GM18499 (cell line): ENCODE data around the gene NFIC.

Experiments
- ATAC-seq: cut with Tn5 transposase; IDR thresholded peaks from one replicate; pipeline ENCODE4 v1.9.1; 2021; ENCODE audit warnings: moderate number of reproducible peaks; ENCODE audit not compliant: insufficient read depth, unreplicated experiment

Gene NFIC

GRCh38 chr19:3462991-3463713 is 96.8 kb downstream of the NFIC start:
- no peak for ATAC-seq

GRCh38 chr19:3463714-3464586 is 97.6 kb downstream of the NFIC start:
- no peak for ATAC-seq

DNA sequence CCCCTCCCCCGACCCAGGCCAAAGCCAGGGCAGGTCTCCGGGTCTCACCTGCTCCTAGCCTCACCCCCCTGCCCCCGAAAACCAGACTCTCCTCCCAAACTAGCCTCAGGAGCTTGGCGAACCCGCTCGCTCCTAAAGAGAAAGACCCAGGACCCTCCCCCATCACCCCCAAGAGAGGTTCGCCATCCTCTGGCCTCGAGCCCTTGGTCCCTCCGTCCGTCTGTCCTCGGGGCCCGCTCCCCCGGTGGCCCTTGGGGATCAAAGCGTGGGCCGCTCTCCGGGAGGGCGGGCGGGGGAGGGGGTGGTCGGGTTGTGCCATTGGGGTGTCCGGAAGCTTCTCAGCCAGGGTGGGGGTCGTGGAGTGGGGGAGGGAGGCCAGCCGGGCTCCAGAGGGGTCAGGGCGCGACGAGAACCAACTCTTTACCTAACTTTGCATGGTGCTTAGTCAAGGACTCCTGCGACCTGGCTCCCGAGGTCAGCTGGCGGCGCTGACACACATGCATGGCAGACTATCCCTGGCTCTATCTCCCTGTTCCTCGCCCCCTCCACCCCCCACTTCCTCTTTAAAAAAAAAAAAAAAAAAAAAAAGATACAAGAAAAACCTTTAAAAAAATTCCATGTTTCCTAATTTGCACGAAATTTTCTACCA is 98.3 kb downstream of the NFIC start:
- no peak for ATAC-seq

GRCh38 chr19:3465552-3465951 is 99.2 kb downstream of the NFIC start:
- no peak for ATAC-seq

DNA sequence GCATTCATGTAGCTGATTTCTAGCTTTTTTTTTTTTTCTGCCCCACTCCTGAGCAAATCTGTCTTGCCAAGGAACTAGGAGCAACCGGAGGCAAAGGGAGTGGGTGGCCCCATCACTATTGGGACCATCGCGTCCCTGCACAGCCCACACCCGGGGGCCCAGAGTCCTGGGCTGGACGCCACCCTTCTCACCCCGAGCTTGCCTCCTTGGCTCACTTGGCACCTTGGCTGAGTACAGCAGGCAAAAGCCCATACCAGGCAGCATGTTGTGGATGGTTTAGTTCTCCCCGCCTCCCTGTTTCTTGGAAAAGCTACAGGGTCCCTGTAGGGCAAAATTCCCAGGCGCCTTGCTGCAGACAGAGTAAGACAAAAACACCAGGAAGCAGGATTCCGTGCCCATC is 100.3 kb downstream of the NFIC start:
- ATAC-seq, result no peak

- no peak for ATAC-seq
Observed at GRCh38 chr19:3467437-3468198, 101.2 kb downstream of the NFIC start.

- ATAC-seq, result no peak
Observed at GRCh38 chr19:3468211-3468610, 101.8 kb downstream of the NFIC start.

DNA sequence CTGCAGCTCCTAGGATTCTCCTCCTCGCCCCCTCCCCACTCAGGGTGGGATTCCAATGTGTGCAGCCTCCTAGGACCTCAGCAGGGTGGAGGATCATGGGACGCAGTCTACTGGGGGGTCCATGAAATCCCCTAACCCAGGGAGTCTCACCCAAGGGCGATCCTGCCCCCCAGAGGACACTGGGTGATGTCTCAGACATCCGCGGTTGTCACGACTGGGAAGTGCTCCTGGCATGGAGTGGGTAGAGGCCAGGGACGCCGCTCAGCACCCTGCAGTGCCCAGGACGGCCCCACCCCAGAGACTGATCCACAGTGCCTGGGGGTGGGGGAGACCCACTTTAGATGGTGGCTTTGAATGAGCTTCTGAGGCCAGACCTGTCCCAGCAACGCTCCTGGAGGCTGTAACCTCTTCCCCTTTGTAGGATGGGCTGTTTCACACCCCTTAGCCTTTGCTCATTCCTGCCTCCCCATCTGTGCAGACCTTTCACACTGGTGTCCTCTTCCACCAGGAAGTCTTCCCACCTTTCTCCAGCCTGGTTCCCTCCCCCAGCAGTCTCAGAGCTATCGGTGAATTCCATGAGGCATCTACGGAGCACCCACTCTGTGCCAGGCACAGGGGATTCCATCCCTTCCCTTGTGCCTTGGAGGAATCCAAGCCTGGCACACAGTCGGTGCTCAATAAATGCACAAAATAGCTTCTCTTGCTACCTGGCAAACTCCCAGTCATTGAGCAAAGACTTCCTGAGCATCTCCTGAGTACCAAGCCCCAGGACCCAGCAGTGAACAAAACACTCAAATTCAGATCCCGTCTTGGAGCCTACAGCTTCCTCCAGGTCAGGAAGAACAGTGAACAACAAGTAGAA is 103.5 kb downstream of the NFIC start:
- ATAC-seq, result no peak

- no peak for ATAC-seq
Observed at GRCh38 chr19:3470500-3471128, 104.2 kb downstream of the NFIC start.

GRCh38 chr19:3471954-3472655 is 105.7 kb downstream of the NFIC start:
- no peak for ATAC-seq

DNA sequence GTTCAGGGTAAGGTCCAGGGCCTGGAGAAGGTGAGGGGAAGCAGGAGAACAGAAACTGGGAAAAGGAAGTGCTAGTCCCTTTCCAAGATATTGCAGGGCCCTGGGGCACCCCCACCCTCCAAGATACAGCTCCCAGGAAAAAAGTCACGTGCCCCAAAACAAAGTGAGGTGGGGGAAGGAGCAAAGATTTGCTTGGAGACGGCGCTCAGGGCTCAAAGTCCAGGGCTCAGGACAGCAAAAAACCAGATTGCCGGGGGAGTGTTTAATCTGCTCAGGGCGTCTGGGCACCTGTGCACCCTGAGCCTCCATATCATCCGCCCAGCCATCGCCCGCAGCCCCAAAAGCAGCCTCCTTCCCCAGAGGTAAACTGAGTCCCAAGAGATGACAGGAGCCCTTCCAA is 107.6 kb downstream of the NFIC start:
- ATAC-seq, result no peak

- no peak for ATAC-seq
Observed at GRCh38 chr19:3474614-3475013, 108.2 kb downstream of the NFIC start.

DNA sequence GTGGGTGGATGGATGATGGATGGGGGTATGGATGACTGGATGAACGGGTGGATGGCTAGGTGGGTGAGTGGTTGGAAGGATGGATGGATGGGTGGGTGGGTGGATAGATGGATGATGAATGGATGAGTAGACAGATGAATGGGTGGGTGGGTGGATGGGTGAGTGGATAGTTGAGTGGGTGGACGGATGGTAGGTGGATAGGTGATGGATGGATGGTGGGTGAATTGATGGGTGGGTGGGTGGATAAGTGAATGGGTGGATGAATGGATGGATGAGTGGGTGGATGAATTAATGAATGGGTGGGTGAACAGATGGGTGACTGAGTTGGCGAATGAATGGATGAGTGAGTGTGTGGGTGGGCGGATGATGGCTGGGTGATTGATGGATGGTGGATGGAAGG is 109.1 kb downstream of the NFIC start:
- ATAC-seq, result no peak

GRCh38 chr19:3476830-3477229 is 110.4 kb downstream of the NFIC start:
- ATAC-seq, result no peak

DNA sequence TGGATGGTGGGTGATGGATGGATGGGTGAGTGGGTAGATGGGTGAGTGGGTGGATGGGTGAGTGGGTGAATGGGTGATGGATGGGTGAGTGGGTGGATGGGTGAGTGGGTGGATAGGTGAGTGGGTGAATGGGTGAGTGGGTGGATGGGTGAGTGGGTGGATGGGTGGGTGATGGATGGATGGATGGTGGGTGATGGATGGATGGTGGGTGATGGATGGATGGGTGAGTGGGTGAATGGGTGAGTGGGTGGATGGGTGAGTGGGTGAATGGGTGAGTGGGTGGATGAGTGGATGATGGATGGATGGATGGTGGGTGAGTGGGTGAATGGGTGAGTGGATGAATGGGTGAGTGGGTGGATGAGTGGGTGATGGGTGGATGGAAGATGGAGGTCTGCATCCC is 111.1 kb downstream of the NFIC start:
- ATAC-seq, result no peak

- ATAC-seq, result no peak
Observed at GRCh38 chr19:3477951-3478350, 111.6 kb downstream of the NFIC start.

DNA sequence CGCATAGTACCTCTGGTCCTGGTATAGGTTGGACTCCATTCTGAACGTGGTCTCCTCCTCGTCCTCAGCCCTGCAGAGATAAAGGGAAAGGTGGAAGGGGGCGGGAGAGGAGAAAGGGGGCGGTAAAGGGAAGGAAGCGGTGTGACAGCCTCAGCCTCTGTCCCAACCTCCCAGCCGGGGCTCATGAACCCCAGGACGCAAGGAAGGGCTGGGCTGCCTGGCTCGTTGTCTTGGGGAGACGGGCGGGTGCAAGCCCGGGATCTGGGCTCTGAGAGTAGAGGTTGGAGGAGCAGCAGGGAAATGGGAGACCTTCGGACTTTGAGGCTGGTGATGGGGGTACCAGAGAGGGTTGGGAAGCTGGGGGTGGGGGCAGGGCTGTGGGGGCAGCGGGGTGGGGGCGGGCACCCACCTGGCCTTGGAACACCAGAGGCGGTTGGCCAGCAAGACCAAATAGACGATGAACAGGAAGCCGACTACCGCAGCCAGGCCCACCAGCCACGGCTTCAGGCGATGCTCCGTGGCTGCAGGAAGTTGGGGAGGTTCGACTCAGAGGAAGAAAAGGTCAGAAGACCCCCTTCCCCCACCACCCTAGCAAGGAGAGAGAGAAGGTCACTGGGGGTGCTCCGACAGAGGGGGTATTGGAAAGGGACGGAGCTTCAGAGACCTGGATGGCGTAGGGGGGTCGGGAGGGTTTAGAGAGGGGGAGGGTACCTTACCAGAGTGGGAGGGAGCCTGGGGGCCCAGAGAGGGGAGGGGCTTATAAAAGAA is 112.2 kb downstream of the NFIC start:
- no peak for ATAC-seq
